NK-92 (cell line): ENCODE measurements around the gene SSH2.

Source experiments
- DNase-seq: peaks from one replicate; lab custom pipeline; 2025; ENCODE audit not compliant: unreplicated experiment; lab: John Stamatoyannopoulos, UW

SSH2 gene

DNA sequence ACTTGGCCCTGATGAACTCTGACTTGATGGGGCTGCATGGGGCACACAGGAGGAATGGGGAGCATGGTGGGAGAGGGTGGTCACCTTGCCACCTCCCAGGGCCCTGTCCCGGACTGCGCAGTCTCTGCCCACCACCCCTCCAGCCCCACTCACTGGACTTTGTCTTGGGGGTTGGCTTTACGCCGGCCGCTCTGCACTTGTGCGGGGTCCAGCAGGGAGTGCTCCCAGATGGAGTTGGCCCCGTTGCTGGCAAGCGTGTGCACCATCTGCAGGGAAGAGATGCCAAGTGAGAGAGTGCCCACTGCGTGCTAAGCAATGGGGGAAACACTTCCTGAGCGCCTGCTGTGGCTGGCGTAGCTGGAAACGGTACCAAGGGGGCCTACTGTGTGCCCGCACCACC, 347.3 kb downstream of the SSH2 start:
- DNase-seq, result no peak

DNA sequence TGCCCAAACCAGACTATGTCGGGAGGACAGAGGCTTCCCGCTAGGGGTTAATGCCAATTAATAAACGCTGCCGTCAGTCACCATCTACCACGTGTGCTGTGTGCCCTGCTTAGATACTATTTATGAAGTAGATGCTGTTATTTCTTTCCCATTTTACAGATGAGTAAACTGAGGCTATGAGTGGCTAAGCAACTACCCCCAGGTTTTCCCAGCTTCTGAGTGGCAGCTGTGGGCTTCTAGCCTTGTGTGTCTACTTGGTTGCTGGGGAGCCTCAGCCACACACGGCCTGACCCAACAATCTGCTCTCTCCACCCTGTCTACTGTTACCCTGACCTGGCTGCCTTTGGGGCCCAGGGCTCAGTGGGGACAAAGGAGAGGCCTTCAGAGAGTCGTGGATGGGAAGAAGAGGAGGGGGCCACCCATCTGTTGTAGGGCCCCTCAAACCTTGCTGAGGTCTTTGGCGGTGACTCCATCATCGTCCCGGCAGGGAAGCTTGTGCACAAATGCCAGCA, 347.7 kb downstream of the SSH2 start:
- DNase-seq, result no peak

DNA sequence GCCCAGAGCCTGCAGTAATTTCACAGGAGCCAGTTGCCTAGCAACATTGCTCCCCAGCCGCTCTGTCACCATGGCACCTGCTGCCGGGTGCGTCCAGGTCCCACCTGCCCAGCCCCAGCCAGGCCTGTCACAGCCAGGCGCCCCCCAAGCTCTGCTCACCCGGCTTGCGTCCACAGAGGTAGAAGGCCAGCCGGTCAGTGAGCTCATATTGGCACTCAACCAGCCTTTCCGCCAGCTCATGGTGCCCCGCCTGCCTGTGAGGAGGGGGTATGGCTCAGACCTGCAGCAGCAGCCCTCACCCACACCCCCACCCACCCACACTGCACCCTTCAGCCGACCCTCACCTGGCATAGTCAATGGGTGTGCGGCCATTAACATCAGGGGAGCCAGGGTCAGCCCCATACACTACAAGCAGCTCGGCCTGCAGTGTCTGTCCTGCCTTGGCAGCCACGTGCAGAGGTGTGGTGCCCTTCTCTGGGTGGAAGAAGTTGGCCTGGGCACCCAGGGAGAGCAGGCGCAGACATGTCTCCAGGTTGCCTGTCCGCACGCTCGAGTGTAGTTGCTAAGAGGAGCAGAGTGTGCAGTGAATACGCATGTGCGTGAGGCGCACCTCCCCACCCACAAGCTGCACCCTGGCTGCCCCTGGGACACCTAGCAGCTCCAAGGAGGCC, 348.3 kb downstream of the SSH2 start:
- DNase-seq, result no peak

DNA sequence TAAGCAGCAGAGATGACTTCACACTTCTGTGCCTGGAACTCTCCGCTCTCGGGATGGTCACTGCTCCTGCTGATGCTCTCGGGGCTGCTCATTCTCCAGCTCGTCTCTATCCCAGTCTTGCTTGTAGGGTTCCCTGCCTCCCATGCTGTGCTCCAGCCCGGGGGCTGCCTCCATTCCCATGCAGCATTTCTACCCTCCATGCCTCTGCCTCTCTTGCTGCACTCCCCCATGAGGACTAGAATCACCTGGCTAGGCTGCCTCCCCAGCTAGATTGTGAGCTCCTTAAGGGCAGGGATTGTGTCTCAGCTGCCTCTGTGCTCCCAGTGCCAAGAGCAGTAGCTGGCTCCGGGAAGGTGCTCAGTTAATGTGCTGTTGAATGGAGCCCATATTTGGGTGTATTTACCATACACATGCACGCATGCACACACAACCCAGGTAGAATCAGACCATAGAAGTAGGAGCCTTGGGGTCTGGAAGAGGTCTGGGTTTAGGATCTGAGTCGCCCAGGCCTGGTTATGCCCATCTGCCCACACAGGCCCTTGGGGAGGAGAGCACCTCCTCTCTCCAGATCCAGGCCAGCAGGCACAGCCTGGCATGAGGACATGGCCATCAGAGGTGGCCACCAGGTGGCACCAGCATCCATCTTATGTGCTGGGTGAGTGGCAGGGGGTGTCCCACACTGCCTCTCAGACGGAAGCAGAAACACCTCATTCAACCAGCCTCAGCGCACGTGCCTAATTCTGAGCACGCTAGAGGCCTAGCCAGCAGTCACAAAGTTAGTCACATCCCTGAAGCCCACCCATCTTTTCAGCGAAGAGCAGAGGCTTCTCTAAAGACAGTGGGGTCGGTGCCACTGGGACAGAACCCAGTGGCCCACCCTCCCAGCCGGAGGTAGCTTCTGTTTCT, 349.9 kb downstream of the SSH2 start:
- peak; percentile 32 for DNase-seq

DNA sequence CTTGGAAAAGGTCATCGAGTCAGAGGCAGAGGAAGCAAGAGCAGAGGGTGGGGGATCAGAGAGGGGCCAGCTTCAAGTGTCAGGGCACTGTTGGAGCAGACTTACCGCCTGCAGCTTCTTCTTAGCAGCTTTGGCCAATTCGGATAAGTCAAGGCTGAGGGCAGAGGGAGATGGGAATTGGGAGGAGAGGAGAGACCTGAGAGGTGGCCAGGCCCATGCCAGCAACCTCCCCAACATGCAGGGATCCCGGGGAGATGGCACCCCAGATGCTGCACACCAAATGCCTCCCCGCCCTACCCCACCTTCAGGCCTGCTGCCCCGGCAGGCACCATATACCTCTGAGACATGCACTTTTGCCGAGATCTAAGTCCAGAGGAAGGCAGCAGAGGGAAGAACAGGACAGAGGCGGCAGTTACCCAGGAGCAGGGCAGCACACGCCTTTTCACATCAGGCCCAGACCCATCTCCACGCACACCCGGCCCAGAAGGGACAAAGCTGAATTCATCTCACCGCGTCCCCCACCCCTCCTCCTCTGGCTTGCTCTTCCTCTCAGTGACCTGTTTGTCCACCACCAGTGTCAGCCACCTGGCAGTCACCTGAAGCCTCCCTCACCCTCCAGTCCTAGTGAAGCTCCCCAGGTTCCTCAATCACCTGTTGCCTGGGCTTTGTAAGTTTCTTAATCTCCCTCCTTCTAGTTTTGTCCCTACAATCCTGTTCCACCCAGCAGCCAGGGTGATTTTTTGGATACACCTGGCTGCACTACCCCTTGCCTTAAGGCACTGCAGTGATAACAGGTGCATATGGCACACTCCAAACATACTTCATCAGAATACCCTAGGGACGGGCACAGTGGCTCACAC, 351.2 kb downstream of the SSH2 start:
- DNase-seq, result no peak

DNA sequence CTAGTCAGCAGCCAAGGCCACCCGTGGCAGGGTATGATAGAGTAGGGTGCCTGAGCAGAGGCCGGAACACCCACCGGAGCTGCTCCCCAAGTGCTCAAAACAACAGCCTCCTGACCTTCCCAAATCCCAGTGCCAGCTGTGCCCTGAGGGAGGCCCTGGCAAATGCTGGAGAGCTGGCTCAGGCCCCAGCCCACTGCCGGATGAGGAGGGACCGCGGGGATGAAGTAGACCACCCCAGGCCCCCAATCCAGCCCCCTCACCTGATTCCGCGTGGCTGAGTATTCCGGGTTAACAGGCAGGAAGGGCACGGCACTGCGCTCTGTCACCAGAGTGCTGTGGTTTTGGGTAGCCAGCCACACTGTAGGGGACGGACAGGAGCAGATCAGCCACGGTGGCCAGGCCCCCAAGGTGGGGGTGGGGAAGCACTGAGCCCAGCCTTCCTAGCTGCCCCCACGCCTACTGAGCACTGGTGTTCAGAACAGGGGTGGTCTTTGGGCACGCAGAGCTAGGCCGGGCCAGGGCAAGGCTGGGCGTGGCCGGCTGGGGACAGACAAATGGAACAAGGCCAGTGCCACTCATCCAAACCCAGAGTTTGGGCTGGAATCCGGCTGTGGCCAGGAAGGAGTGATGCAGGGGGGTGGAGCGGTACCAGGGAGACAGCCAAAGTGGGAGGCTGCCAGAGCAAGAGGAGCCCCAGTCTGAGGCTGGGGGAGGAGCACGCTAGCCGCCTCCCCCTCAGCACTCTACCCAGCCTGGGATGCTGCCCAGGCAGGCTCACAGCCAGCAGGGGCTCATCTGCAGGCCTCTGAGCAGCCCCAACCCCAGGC, 352.4 kb downstream of the SSH2 start:
- DNase-seq, result no peak

DNA sequence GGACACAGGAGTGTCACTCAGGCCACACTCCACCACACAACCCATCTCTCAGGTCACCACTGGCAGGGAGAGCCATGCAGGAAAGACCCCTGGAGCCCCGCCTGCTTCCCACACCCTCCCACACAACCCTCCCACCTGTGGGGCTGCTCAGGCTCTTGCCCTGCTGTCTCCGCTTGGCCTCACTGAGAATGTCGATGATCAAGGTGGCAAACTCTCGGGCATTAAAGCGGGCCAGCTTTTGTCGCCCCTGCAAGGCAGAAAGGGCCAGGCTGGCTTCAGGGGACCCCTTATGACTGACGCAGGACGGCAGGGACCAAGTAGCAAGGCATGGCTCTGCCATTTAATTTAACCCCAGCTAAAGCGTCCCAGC, 353.0 kb downstream of the SSH2 start:
- no peak for DNase-seq

DNA sequence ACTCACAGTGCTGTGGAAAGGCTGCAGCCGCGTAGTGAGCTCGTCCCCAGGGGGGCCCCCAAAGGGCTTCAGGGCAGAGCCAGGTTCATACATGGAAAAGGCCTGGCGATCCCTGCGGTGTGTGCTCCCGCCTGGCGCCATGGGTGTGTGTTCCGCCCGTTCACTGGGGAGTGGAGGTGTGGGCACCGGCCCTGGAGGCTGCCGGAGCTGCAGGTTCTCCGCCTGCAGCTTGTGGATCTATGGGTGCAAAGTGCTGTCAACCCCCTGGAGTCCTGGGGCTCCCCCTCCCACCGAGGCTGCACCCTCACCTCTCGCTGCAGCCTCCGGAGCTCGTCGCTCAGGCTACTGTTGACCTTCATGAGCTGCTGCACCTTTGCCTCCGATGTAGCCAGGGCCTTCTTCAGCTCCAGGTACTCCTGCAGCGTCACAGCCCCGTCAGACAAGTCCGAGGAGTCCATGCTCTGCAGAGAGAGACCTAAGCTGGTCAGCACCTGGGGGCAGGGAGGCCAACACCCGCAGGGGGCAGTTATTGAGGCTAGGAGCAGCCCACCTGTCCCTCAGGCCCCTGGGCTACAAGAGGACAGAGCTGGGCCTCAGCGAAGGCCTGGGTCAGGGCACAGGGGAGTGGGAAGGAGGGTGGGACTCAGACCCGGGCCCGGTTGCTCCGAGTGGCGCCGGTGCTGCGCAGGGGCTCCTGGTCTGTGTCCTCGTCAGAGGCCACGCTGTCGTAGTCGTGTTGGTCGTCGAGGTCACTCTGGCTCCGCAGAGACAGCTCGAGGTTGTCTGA, 353.6 kb downstream of the SSH2 start:
- DNase-seq, result no peak
